A549 (cell line): ENCODE measurements around the gene ABCD2.

Source experiments
- CHD4 ChIP-seq: fragments of 200-600 bp; sonication (generic); IDR thresholded peaks from 2 replicates; pipeline ENCODE4 v1.6.1; 2016; ENCODE audit warnings: antibody characterized with exemption, mild to moderate bottlenecking, borderline replicate concordance
- EP300 ChIP-seq, 2 experiments: fragments of >200 bp; sonication (Bioruptor Twin); formaldehyde crosslinking; IDR thresholded peaks; 2 replicates in 1 of 2; 3 replicates in 1 of 2; pipeline ENCODE4 v1.6.1; 2016 to 2017
- ESRRA ChIP-seq: fragments of 150-350 bp; IDR thresholded peaks from 2 replicates; pipeline ENCODE4 v1.6.1; 2014; ENCODE audit warnings: mild to moderate bottlenecking, low read length, borderline replicate concordance
- JUNB ChIP-seq: fragments of >200 bp; sonication (Bioruptor Twin); formaldehyde crosslinking; IDR thresholded peaks from 2 replicates; pipeline ENCODE4 v1.6.1; 2016
- KDM1A ChIP-seq: fragments of 200-600 bp; sonication (generic); IDR thresholded peaks from 2 replicates; pipeline ENCODE4 v1.6.1; 2016; ENCODE audit warnings: low read depth, mild to moderate bottlenecking
- MAZ ChIP-seq: fragments of 150-350 bp; IDR thresholded peaks from 2 replicates; pipeline ENCODE4 v1.6.1; 2014; ENCODE audit warnings: antibody characterized with exemption, low read depth, low read length, borderline replicate concordance
- POLR2A ChIP-seq: IDR thresholded peaks from 2 replicates; pipeline ENCODE4 v1.6.1; 2012; ENCODE audit warnings: mild to moderate bottlenecking, low read length
- TF ChIP-seq, protein P1 (sequence below): fragments of >200 bp; sonication (Bioruptor Twin); formaldehyde crosslinking; IDR thresholded peaks from 3 replicates; pipeline ENCODE4 v1.5.1; 2016
- TF ChIP-seq, protein P2 (sequence below): fragments of 450-650 bp; IDR thresholded peaks from 2 replicates; pipeline ENCODE4 v1.6.1; 2014; ENCODE audit warnings: antibody characterized with exemption

GRCh38 chr12:39502726-39503125 is 116.9 kb downstream of the ABCD2 start:
- TF ChIP-seq, protein P1, sequence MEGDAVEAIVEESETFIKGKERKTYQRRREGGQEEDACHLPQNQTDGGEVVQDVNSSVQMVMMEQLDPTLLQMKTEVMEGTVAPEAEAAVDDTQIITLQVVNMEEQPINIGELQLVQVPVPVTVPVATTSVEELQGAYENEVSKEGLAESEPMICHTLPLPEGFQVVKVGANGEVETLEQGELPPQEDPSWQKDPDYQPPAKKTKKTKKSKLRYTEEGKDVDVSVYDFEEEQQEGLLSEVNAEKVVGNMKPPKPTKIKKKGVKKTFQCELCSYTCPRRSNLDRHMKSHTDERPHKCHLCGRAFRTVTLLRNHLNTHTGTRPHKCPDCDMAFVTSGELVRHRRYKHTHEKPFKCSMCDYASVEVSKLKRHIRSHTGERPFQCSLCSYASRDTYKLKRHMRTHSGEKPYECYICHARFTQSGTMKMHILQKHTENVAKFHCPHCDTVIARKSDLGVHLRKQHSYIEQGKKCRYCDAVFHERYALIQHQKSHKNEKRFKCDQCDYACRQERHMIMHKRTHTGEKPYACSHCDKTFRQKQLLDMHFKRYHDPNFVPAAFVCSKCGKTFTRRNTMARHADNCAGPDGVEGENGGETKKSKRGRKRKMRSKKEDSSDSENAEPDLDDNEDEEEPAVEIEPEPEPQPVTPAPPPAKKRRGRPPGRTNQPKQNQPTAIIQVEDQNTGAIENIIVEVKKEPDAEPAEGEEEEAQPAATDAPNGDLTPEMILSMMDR: no peak
- TF ChIP-seq ESRRA: no peak
- TF ChIP-seq JUNB: no peak
- TF ChIP-seq POLR2A: no peak
- no peak for TF ChIP-seq CHD4
- TF ChIP-seq EP300 (IDR thresholded peaks at IDR 0.05): no peak
- TF ChIP-seq, protein P2, sequence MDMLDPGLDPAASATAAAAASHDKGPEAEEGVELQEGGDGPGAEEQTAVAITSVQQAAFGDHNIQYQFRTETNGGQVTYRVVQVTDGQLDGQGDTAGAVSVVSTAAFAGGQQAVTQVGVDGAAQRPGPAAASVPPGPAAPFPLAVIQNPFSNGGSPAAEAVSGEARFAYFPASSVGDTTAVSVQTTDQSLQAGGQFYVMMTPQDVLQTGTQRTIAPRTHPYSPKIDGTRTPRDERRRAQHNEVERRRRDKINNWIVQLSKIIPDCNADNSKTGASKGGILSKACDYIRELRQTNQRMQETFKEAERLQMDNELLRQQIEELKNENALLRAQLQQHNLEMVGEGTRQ: no peak
- TF ChIP-seq MAZ: no peak
- TF ChIP-seq KDM1A: no peak
